Keratinocyte (primary cell): ENCODE measurements around the gene DTNBP1. TPM values are rescaled to one million over a fixed set of nuclear protein-coding genes. Genes with fewer than 3 reads are reported as not detected.

Experiments
- DNase-seq: peaks from one replicate; pipeline ENCODE4 v3.0.0-alpha.2; 2011; ENCODE audit warnings: low read depth, missing footprints, low spot score
- FAIRE-seq: peaks from 2 replicates; lab custom pipeline; 2011; peaks lifted over from hg19 to GRCh38; lab: Jason Lieb, UNC
- H2AFZ ChIP-seq: 2 replicates; pipeline ENCODE4 v1.6.0; 2012; ENCODE audit warnings: low read length, control low read depth, inconsistent platforms; ENCODE audit not compliant: control insufficient read depth
- H3K27ac ChIP-seq: 2 replicates; pipeline ENCODE4 v1.5.1; 2011; ENCODE audit warnings: low read length; ENCODE audit not compliant: control insufficient read depth, insufficient read depth
- H3K27me3 ChIP-seq: 3 replicates; pipeline ENCODE4 v1.6.0; 2011; ENCODE audit warnings: low read length; ENCODE audit not compliant: control insufficient read depth, insufficient read depth; ENCODE audit errors: extremely low read depth
- H3K36me3 ChIP-seq, 2 experiments: 2 replicates in 1 of 2; 3 replicates in 1 of 2; pipeline ENCODE4 v1.5.1; 2011; ENCODE audit warnings: low read length in 2 of 2, mild to moderate bottlenecking in 1 of 2; ENCODE audit not compliant: control insufficient read depth in 2 of 2, insufficient read depth in 2 of 2; ENCODE audit errors: extremely low read depth in 1 of 2
- H3K4me1 ChIP-seq: 3 replicates; pipeline ENCODE4 v1.5.1; 2011; ENCODE audit warnings: low read length; ENCODE audit not compliant: control insufficient read depth, insufficient read depth; ENCODE audit errors: extremely low read depth
- H3K4me2 ChIP-seq: 3 replicates; pipeline ENCODE4 v1.6.0; 2011; ENCODE audit warnings: low read depth, low read length; ENCODE audit not compliant: control insufficient read depth, insufficient read depth; ENCODE audit errors: extremely low read depth
- H3K4me3 ChIP-seq, 3 experiments: fragments of 200-600 bp in 1 of 3; sonication (generic) in 1 of 3; 2 replicates in 2 of 3; 3 replicates in 1 of 3; pipeline ENCODE4 v1.5.1; 2011 to 2016; ENCODE audit warnings: low read length in 3 of 3, mild to moderate bottlenecking in 3 of 3, control low read depth in 2 of 3, inconsistent platforms in 1 of 3, low read depth in 1 of 3, mixed read lengths in 1 of 3, mixed run types in 1 of 3, moderate library complexity in 1 of 3; ENCODE audit not compliant: control insufficient read depth in 2 of 3, insufficient read depth in 2 of 3; ENCODE audit errors: extremely low read depth in 1 of 3
- H3K79me2 ChIP-seq: 2 replicates; pipeline ENCODE4 v1.6.0; 2012; ENCODE audit warnings: low read length; ENCODE audit not compliant: control insufficient read depth, insufficient read depth
- H3K9ac ChIP-seq: 3 replicates; pipeline ENCODE4 v1.6.0; 2011; ENCODE audit warnings: low read length; ENCODE audit not compliant: control insufficient read depth, insufficient read depth; ENCODE audit errors: extremely low read depth
- H3K9me1 ChIP-seq: 3 replicates; pipeline ENCODE4 v1.6.0; 2011; ENCODE audit warnings: low read length; ENCODE audit not compliant: control insufficient read depth, insufficient read depth; ENCODE audit errors: extremely low read depth
- H3K9me3 ChIP-seq: 2 replicates; pipeline ENCODE4 v1.5.1; 2012; ENCODE audit warnings: low read depth, low read length; ENCODE audit not compliant: control insufficient read depth
- H4K20me1 ChIP-seq: 3 replicates; pipeline ENCODE4 v1.6.0; 2011; ENCODE audit warnings: low read length; ENCODE audit not compliant: control insufficient read depth, insufficient read depth; ENCODE audit errors: extremely low read depth
- EZH2 ChIP-seq: IDR thresholded peaks from one replicate; pipeline ENCODE4 v1.6.1; 2012; ENCODE audit warnings: inconsistent platforms, mild to moderate bottlenecking, low read length, moderate library complexity
- dilution Hi-C: fragments of 300-500 bp; cut with MboI; formaldehyde crosslinking; loops from one replicate; pipeline ENCODE4 v1.7.0; 2020; ENCODE audit warnings: low sequenced_read_pairs; ENCODE audit not compliant: extremely low pct_ligation_motif_present
- polyA plus RNA-seq, 5 experiments: library from polyadenylated mRNA; depleted of rRNA in 3 of 5; stranded (reverse) in 3 of 5; stranded (forward) in 1 of 5; unstranded in 1 of 5; fragments of >200 nt; gene quantifications; 1 replicate in 1 of 5; 2 replicates in 3 of 5; 3 replicates in 1 of 5; pipeline versions ENCODE4 v1.2.1 to v1.2.3, GENCODE V29; 2011 to 2012; ENCODE audit warnings: missing spikeins in 2 of 5, low read depth in 1 of 5, low replicate concordance in 1 of 5
- TF ChIP-seq, protein P1 (sequence below), 3 experiments: IDR thresholded peaks in 1 of 3; conservative IDR thresholded peaks in 1 of 3; optimal IDR thresholded peaks in 1 of 3; 2 replicates in 2 of 3; 3 replicates in 1 of 3; pipeline versions ENCODE3 to v1.5.1; 2011; ENCODE audit warnings: low read length in 3 of 3, mild to moderate bottlenecking in 3 of 3, moderate library complexity in 2 of 3, control low read depth in 1 of 3, inconsistent platforms in 1 of 3; ENCODE audit not compliant: insufficient read depth in 2 of 3; ENCODE audit errors: extremely low read depth in 1 of 3

The DTNBP1 gene
- polyA plus RNA-seq, 1 donor (not counting 4 experiments of a cell fraction or from before 2014, with no cell fraction given), result 11.5 TPM

DNA sequence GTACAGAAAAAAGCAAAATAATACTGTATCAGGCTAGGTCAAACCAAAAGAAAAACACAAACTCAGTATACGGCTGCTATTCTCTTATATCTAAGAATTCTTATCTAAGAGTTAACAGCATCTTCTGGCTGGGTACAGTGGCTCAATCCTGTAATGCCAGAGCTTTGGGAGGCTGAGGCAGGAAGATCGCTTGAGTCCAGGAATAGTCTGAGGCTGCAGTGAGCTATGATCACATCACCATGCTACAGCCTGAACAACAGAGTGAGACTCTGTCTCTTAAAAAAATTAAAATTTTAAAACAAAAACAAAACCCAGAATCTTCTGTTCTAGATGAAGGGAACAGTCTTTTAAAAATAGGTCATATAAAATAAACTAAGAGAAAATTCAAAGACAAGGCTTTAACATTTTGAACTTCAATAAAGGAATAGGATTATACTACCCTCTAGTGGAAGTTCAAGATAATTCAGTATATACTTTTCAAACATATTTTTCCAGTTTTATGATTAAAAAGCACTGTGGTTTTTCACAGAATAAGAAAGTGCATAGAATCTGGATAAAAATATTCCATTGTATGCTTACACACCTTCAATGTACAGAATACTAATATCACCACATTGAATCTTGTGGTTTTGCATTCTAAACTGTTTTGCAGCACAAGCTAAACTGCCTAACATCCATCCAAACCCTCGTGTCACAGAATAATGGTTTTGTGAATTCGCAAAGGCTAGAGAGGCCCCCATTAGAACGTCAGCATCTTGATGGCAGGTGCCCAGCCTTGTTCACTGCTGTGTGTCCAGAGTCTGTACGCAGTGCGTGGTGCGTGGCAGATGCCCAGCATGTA lies 39.3 kb downstream of the DTNBP1 start:
- peaks cover 11% of the 10 kb centered on the region for H3K4me1 ChIP-seq
- no peak for TF ChIP-seq EZH2
- TF ChIP-seq, protein P1, sequence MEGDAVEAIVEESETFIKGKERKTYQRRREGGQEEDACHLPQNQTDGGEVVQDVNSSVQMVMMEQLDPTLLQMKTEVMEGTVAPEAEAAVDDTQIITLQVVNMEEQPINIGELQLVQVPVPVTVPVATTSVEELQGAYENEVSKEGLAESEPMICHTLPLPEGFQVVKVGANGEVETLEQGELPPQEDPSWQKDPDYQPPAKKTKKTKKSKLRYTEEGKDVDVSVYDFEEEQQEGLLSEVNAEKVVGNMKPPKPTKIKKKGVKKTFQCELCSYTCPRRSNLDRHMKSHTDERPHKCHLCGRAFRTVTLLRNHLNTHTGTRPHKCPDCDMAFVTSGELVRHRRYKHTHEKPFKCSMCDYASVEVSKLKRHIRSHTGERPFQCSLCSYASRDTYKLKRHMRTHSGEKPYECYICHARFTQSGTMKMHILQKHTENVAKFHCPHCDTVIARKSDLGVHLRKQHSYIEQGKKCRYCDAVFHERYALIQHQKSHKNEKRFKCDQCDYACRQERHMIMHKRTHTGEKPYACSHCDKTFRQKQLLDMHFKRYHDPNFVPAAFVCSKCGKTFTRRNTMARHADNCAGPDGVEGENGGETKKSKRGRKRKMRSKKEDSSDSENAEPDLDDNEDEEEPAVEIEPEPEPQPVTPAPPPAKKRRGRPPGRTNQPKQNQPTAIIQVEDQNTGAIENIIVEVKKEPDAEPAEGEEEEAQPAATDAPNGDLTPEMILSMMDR (optimal IDR thresholded peaks at IDR 0.05 in 1 of 3, IDR thresholded peaks at IDR 0.05 in 1 of 3, conservative IDR thresholded peaks at IDR 0.05 in 1 of 3; ENCODE audit: extremely low read depth in 1 of 3, insufficient read depth in 2 of 3, low read length in 3 of 3), result peak in 1 of 3 experiments; percentile 24
- H3K36me3 ChIP-seq, result peaks cover 0 to 2% of the 10 kb centered on the region in 2 experiments
- dilution Hi-C loops, result no loop called here
- no peaks in the 10 kb centered on the region for H3K27me3 ChIP-seq
- H3K27ac ChIP-seq, result no peak overlapping the region
- H3K79me2 ChIP-seq, result no peaks in the 10 kb centered on the region
- H3K9me1 ChIP-seq, result no peaks in the 10 kb centered on the region
- no peak overlapping the region for H3K9ac ChIP-seq
- DNase-seq (no peak), FAIRE-seq (no peak)
- H3K4me3 ChIP-seq, result no peak overlapping the region
- no peaks in the 10 kb centered on the region for H4K20me1 ChIP-seq
- H3K9me3 ChIP-seq, result no peaks in the 10 kb centered on the region
- H2AFZ ChIP-seq, result no peak overlapping the region
- H3K4me2 ChIP-seq, result no peak overlapping the region

DNA sequence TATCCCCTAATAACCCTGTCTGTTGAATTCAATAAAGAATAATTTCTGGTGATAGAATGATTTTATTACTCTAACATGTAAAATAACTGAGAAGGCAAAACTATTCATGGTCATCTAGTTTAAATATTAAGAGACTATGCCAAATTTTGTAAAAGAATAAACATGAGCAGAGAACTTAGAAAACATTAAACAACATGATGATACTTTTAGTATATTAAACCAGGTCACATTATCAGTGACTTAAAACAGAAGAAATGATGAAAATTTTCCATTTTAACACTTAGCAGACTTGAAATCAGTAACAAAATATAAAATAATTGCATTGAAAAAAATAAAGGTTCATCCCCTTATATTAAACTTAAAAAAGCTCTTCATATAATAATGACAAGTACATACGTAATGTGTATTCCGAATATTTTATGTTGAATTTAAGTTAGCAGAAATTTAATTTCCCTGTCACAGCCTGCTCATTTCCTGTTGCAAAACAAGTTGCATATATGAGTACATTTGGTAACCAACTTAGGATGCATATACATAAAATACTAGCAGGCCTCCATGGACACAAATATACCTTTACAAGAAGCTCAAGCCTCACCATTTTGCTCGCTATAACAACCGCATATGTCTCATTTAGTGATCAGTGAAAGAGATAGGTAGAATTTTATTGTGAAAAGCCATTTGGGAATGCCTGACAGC lies 40.6 kb downstream of the DTNBP1 start:
- Histone ChIP-seq H4K20me1 (no peaks in the 10 kb centered on the region), H3K4me3 (no peak overlapping the region), H3K27me3 (no peaks in the 10 kb centered on the region), H3K9me1 (no peaks in the 10 kb centered on the region), H2AFZ (peak overlapping the region; percentile 78), H3K79me2 (no peaks in the 10 kb centered on the region), H3K9me3 (no peaks in the 10 kb centered on the region), H3K4me2 (peak overlapping the region; percentile 67), H3K9ac (peak overlapping the region; percentile 64), H3K36me3 (peaks cover 0 to 2% of the 10 kb centered on the region in 2 experiments), H3K4me1 (peaks cover 10% of the 10 kb centered on the region), H3K27ac (peak overlapping the region; percentile 50)
- TF ChIP-seq EZH2, result no peak
- dilution Hi-C loops, result no loop called here
- DNase-seq, result no peak
- no peak for FAIRE-seq
